SH-SY5Y (cell line): ENCODE data around the gene MLXIP.

Experiments
- GATA2 ChIP-seq: IDR thresholded peaks from 2 replicates; pipeline ENCODE4 v1.6.1; 2011; ENCODE audit warnings: mild to moderate bottlenecking, low read depth, low read length
- GATA3 ChIP-seq: IDR thresholded peaks from 2 replicates; pipeline ENCODE4 v1.6.1; 2011; ENCODE audit warnings: low read depth, mild to moderate bottlenecking, low read length, moderate library complexity

Gene MLXIP

DNA sequence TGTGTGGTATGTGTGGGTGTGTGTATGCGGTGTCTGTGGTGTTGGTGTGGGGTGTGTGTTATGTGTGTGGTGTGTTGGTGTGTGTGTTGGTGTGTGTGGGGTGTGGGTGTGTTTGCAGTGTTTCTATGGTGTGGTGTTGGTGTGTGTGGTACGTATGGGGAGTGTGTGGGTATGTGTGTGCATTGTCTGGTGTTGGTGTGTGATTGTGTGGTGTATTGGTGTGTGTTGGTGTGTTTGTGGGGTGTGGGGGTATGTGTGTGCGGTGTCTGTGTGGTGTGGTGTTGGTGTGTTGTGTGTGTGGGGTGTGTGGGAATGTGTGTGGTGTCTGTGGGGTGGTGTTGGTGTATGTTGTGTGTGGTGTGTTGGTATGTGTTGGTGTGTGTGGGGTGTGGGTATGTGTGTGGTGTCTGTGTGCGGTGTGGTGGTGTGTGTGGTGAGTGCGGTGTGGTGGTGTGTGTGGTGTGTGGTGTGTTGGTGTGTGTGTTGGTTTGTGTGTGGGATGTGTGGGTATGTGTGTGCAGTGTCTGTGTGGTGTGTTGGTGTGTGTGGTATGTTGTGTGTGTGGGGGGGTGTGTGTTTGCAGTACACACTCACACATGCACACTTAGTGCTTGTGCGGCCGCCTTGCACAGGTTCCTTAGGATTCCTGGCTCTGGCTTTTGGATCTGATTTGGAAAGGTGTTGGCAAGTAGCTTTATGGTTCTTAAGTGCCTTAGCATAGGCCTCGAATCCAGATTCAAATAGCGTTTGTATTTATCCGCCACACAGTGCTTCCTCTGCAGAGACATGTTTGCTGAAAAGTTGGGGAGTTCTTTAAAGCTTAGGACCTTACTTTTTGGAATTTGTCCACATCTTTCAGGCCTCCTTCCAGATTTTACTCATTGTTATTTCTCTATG, 16.4 kb downstream of the MLXIP start:
- TF ChIP-seq GATA3 (no peak), GATA2 (no peak)

DNA sequence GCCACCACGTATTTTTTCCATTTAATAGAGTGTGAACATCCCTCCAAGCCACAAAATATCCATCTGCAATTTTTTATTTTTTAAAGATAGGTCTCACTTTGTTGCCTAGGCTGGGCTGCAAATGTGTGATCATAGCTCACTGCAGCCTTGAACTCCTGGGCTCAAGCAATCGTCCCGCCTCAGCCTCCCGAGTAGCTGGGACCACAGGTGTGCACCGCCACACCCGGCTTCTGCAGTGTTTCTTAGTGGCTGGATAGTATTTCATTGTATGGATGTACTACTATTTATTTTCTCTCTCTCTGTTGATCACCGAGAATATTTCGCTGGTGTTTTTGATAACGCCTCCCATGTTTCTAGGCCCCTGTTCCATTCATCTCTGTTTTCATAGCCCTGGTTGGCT, 17.5 kb downstream of the MLXIP start:
- no peak for TF ChIP-seq GATA3
- no peak for TF ChIP-seq GATA2

DNA sequence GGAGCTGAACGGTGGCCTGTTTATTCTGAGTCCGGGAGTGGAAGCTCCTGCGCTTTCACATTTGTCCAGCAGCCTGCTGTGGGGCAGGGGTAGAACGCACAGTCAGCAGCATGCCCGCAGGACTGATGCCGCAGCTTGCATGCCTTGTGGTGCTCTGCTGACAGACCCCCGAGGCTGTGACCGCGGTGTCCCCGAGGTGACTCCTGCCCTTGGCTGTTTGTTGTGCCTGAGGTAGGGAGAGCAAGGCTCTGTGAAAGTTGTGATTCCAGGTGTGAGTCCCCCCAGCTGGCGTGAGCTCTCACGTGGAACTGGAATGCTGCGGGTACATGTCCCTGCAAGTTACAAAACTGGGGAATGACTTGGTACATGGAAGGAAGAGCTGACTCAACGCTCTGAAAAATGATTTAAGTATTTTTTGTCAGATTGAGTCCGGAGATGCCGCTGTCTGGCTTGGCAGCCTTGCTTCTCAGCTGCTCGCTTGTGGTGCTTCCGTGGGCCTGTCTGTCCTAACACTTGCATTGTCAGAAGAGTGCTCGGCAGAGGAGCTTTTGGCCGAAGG, 18.1 kb downstream of the MLXIP start:
- TF ChIP-seq GATA3, result no peak

DNA sequence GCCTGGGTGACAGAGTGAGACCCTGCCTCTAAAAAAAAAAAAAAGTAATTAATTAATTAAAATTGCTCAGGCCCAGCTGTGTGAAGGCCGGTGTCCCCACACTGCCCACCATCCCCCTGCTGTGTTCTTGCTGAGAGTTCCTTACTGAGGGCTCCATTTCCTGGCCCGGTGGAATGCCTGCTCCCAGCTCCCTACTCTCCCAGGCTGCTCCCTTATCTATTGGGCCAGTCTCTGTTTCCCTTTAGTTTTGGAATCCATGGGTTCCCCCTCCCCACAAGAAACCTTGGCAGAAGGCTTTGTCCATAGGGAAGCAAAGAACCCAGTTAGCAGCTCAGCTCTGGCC, 19.0 kb downstream of the MLXIP start:
- TF ChIP-seq GATA3 (no peak), GATA2 (no peak)

DNA sequence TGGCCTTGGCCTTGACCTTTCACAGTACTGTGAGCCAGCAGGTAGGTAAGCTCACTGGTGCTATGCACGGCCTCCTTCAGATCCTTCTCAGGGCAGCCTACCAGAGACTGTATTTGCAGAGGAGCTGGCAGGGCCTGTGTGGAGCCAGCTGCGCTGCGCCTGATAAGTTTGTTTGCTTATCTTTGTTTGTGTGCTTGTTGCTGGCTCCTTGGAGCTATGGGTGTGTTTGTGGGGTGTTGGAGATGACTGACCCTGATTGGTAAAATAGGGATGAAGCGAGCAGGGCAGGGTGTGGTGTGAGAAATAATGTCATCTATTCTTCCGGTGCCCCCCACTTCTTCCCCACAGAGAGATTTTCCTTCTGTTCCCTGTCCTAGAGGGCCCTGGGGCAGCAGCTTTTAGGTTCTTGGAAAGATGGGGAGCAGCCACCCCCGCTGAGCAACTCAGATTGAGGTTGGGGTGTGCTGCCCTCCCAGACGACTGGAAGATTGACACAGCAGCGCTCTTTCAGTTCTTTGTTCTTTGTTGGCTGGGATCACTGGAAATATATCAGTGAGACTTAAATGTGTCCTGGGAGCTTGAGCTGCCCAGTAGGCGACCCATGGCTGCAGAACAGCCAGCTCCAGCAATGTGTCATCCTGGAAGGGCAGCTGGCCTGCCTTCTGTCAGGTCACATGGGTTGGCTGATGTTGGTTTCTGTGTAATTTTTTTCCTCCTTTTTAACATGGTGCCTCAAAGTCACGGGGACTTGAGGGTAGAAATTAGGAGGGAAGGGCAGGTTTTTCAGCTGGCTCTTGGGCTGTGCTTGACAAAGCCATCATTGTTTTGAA, 19.6 kb downstream of the MLXIP start:
- no peak for TF ChIP-seq GATA3
- TF ChIP-seq GATA2, result peak; percentile 55

DNA sequence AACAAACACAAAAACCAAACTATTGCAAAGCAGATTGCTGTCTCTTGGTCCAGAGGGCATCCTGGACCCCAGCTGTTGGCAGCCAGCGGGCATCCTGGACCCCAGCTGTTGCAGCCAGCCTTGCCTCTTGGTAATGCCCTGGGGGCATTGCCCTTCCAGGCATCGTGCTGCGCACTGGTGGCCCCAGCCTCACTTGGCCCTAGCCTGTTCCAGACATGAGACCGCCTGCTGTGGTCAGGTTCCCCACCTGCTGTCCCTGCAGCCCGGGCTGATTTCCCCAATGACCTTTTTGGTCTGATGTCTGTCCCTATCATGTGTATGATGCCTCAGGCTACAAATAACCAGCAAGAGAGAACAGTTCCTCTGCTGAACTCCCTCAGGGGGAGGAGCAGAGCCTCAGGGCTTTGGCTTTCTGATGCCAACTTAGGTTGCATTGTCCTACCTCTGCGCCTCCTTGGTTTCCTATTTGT, 20.8 kb downstream of the MLXIP start:
- TF ChIP-seq GATA2, result no peak
- no peak for TF ChIP-seq GATA3

DNA sequence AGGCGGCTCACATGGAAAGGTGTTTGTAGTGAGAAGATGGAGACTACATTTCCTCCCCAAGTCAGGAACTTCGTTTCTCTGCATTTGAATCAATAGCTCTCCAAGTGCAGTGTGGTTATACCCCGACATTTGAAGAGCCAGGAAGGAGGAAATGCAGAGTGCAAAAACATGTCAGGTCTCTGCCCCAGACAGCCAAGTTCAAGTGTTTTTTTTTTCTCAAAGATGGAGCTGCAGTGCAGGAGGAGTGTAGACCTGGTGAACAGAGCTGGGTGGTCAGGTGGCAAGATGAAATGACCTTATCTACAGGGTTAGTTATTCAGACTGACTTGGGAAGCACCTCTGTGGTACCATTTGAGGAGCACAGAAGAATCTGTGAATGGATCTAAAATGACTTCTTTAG, 21.3 kb downstream of the MLXIP start:
- no peak for TF ChIP-seq GATA2

DNA sequence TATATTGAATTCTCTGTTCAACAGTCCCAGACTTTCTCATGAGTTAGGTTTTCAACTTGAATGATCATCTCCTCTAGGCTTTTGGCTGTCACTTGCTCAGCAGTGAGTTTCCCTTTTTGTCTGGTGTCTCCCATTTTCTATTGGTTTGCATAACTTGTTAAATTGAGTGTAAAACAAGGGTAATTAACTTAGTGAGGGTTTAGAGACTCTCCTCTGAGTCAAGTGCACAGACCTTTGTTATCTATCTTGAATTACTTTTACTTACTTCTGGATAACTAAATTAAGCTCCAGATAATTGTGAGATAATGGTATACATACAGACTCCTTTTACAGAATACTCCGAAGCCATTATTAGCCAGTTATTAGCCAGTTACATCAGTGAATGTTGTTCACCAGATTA, 22.0 kb downstream of the MLXIP start:
- TF ChIP-seq GATA3, result no peak

DNA sequence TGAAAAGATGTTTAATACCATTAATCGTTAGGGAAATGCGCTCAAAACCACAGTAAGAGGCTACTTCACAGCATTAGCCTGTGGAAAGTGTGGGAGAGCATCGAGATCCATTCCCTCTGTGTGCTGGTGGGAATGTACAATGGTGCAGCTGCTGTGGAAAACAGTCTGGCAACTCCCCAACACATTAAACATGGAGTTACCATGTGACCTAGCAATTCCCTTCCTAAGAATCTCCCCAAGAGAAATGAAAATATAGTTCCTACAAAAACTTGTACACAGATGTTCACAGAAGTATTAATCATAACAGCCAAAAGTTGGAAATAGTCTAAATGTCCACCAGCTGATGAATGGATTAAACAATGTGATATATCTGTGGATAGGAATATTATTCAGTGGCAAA, 23.8 kb downstream of the MLXIP start:
- no peak for TF ChIP-seq GATA3
- TF ChIP-seq GATA2, result no peak

DNA sequence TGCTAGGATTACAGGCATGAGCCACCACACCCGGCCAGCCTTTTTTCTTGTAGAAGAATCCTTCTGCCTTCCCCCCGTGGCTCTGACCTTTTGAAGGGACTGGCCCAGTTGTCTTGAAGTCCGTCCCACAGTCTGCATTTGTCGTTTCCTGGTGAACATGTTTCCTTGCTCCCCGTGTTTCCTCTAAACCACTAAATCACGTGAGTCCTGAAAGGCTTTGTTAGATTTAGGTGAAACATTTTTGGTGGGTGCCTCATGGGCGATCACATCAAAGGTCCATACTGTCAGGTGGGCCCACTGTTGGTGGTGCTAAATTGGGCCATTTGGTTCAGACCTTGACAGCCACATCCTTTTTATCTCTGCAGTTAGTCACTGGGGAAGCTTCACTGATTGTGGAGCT, 26.3 kb downstream of the MLXIP start:
- no peak for TF ChIP-seq GATA2

DNA sequence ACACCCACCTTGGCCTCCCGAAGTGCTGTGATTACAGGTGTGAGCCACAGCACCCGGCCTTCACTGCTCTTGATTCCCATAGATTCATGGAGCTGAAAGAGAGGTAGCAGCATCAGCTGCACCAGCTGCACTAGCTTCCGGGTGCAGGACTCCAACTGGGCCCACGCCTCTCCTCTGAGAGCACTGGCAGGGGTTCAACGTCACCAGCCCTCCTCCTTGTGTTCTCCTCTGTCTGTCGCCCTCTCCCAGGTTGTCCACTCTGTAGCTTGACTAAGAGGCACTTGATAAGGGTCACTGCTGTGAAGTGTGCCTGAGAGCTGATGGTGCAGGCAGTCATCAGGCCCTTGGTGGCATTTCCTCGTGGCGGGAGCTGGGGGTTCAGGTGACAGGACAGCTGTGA, 28.3 kb downstream of the MLXIP start:
- no peak for TF ChIP-seq GATA2
- TF ChIP-seq GATA3, result no peak

DNA sequence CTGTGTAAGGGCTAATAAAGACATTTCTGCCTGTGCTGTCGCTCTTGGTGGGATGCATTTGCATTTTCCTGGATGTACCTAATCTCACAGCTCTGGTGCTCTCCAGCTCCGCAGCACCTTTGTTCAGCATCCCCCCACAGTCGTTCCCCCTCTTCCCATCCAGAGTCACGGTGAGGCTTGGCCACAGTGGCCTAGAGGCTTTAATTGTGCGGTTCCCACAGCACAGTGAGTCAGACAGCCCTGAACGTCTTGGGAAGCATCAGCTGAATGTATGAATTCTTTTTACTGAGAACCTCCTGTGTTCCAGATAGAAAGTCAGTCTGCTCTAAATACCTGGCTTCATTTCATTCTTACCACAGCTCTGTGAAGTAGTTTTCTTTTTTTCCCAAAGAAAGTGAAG, 28.7 kb downstream of the MLXIP start:
- TF ChIP-seq GATA3 (no peak), GATA2 (no peak)

DNA sequence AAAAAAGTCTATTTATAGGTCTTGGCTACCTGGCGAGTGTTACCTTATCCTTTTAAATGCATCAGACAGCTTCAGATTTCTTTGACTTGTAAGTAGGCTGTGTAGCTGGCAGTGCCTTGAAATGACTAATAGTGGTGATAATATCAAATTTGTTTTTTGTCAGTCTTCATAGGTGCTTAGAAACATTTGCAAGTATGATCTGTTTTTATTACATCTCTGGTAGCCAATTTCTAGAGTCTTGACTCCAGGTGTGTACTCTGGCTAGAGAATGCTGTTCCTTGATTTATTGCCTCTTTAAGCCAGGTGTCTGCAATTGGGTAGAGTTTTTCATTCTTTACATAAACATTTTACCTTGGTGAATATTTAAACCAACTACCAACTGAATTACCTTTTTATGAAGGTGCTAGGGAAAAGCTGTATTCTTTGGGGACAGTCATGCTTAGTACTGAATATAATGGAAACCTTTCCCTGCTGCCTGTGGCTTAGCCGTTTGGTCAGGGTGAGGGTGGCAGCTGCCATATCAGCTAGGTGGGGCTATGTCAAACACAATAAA, 32.6 kb downstream of the MLXIP start:
- TF ChIP-seq GATA3 (no peak), GATA2 (no peak)

DNA sequence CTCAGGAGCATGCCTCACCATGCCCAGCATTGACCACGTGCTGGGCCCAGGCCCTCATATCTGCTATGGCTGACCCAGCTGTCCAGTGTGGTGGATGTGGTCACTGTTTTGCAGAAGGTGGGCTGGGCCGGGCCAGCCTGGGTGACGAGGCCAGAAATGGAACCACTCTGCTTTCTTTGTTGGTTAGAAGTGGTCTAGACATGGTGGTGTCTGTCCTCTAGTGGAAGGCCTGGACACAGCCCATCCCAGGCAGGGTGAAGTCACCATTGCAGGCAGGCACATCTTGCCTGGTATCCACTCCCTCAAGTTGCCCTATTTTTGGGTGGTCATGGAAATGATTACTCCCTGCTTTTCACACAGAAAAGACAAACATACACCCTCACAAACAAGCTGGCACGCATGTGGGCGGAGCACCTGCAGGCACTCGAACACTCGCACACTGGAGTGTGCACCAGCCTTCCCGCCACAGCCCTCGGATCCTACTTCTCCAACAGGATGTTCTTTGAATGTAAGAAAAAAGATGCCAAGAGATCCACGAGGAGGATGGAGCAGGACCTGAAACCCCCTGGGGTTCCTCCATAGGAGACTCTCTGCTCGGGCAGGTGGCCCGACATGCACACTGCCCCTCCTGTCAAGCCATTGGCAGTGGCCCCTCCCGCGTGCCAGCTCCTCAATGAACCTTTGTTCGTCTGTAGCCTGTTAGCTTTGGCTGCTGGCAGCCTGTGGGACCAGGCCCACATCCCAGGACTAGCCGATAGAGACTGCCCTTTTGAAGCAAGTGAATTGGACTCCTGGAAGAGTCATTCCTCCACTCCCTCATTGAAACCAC, 38.4 kb downstream of the MLXIP start:
- no peak for TF ChIP-seq GATA2
- TF ChIP-seq GATA3, result no peak

DNA sequence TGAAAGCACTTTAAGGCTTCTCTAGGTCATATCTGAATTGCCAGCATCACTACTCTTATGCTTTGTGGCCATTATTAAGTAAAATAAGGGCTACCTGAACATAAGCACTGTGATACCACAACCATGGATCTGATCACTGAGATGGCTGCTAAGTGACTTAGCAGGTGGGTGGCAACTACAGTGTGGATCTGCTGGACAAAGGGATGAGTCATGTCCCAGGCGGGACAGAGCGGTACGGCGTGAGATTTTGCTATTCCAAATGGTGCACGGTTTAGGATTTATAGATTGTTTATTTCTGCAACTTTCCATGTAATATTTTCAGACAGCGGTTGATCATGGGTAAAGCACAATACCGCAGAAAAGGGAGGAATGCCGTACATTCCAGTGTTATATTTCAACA, 39.4 kb downstream of the MLXIP start:
- no peak for TF ChIP-seq GATA3
- TF ChIP-seq GATA2, result no peak
